H1 (cell line): ENCODE data around the gene IKZF1. TPM values are rescaled to one million over a fixed set of nuclear protein-coding genes. Genes with fewer than 3 reads are reported as not detected.

Source experiments
- CTCF ChIA-PET: fragments of 300-600 bp; sonication (Branson Sonifier 250); formaldehyde crosslinking; loops from one replicate; lab custom pipeline; 2021; ENCODE audit not compliant: partially characterized antibody; lab: Charles Lee
- POLR2A ChIA-PET: fragments of 300-600 bp; sonication (Branson Sonifier 250); formaldehyde crosslinking; loops from one replicate; lab custom pipeline; 2021; ENCODE audit warnings: inconsistent platforms; ENCODE audit not compliant: partially characterized antibody; lab: Charles Lee
- DNase-seq, 2 experiments: peaks; one replicate each; pipeline versions ENCODE4 v3.0.0 to v3.0.0-alpha.2; 2010 to 2022; ENCODE audit warnings: low spot score in 2 of 2, low read depth in 1 of 2, mixed read lengths in 1 of 2
- FAIRE-seq: peaks from 2 replicates; lab custom pipeline; 2011; peaks lifted over from hg19 to GRCh38; lab: Jason Lieb, UNC
- H2AFZ ChIP-seq: 2 replicates; pipeline ENCODE4 v1.8.1; 2012; ENCODE audit warnings: low read length, inconsistent platforms
- H2AK5ac ChIP-seq: 2 replicates; pipeline ENCODE4 v1.6.1; 2013; ENCODE audit warnings: low read depth, low read length
- H2BK120ac ChIP-seq: replicated peaks from 2 replicates; pipeline ENCODE3; 2013; ENCODE audit warnings: low read depth, low read length, inconsistent platforms
- H2BK12ac ChIP-seq: 2 replicates; pipeline ENCODE4 v1.6.1; 2013; ENCODE audit warnings: low read depth, low read length
- H2BK15ac ChIP-seq: 2 replicates; pipeline ENCODE4 v1.6.1; 2013; ENCODE audit warnings: low read length
- H2BK20ac ChIP-seq: 2 replicates; pipeline ENCODE4 v1.6.1; 2013; ENCODE audit warnings: low read length
- H2BK5ac ChIP-seq: 2 replicates; pipeline ENCODE4 v1.6.1; 2013; ENCODE audit warnings: low read depth, low read length
- H3K14ac ChIP-seq: 2 replicates; pipeline ENCODE4 v1.6.1; 2013; ENCODE audit warnings: inconsistent platforms; ENCODE audit not compliant: insufficient read length
- H3K18ac ChIP-seq: 2 replicates; pipeline ENCODE4 v1.6.1; 2013; ENCODE audit warnings: low read length; ENCODE audit errors: extremely low read depth
- H3K23ac ChIP-seq: 2 replicates; pipeline ENCODE4 v1.6.1; 2013; ENCODE audit warnings: inconsistent platforms; ENCODE audit not compliant: insufficient read length
- H3K23me2 ChIP-seq: 2 replicates; pipeline ENCODE4 v1.6.1; 2013; ENCODE audit warnings: low read depth, low read length
- H3K27ac ChIP-seq: 2 replicates; pipeline ENCODE4 v1.6.1; 2011; ENCODE audit warnings: low read depth, low read length, inconsistent platforms
- H3K27me3 ChIP-seq, 4 experiments: replicated peaks in 1 of 4; 1 replicate in 1 of 4; 2 replicates in 3 of 4; pipeline versions ENCODE4 v1.6.1 to v1.8.1; 2011 to 2013; ENCODE audit warnings: low read length in 3 of 4, mild to moderate bottlenecking in 3 of 4, inconsistent platforms in 2 of 4, mixed read lengths in 2 of 4, moderate library complexity in 1 of 4; ENCODE audit not compliant: control insufficient read depth in 3 of 4, insufficient read depth in 3 of 4; ENCODE audit errors: extremely low read depth in 1 of 4
- H3K36me3 ChIP-seq, 4 experiments: 2 replicates each; pipeline versions ENCODE4 v1.6.1 to v1.8.1; 2011 to 2013; ENCODE audit warnings: mild to moderate bottlenecking in 4 of 4, low read length in 3 of 4, moderate library complexity in 2 of 4, control low read depth in 1 of 4, inconsistent platforms in 1 of 4; ENCODE audit not compliant: insufficient read depth in 4 of 4, control insufficient read depth in 2 of 4
- H3K4ac ChIP-seq: replicated peaks from 2 replicates; pipeline ENCODE3; 2013; ENCODE audit warnings: low read length, low read depth, mixed read lengths, inconsistent platforms; ENCODE audit not compliant: insufficient read length
- H3K4me1 ChIP-seq, 4 experiments: replicated peaks in 1 of 4; 1 replicate in 1 of 4; 2 replicates in 3 of 4; pipeline versions ENCODE4 v1.6.1 to v1.8.1; 2011 to 2013; ENCODE audit warnings: low read length in 3 of 4, inconsistent platforms in 2 of 4, mixed read lengths in 1 of 4; ENCODE audit not compliant: insufficient read depth in 4 of 4, control insufficient read depth in 3 of 4
- H3K4me2 ChIP-seq, 2 experiments: 2 replicates each; pipeline versions ENCODE4 v1.6.1 to v1.8.1; 2011 to 2013; ENCODE audit warnings: low read depth in 2 of 2, low read length in 2 of 2, control low read depth in 1 of 2, inconsistent platforms in 1 of 2, mild to moderate bottlenecking in 1 of 2; ENCODE audit not compliant: insufficient read depth in 1 of 2
- H3K4me3 ChIP-seq, 4 experiments: fragments of 200-600, 300-600 bp in 1 of 4; sonication (generic), shearing (Covaris generic), sonication (Bioruptor Twin) in 1 of 4; 2 replicates each; pipeline versions ENCODE4 v1.5.1 to v1.8.1; 2011 to 2016; ENCODE audit warnings: low read length in 4 of 4, low read depth in 3 of 4, control low read depth in 2 of 4, inconsistent platforms in 2 of 4, mild to moderate bottlenecking in 2 of 4, mixed read lengths in 1 of 4, moderate library complexity in 1 of 4; ENCODE audit not compliant: insufficient read depth in 2 of 4; ENCODE audit errors: extremely low read depth in 1 of 4
- H3K56ac ChIP-seq: replicated peaks from 2 replicates; pipeline ENCODE3; 2013; ENCODE audit warnings: low read depth, mild to moderate bottlenecking, mixed read lengths, low read length, inconsistent platforms; ENCODE audit not compliant: insufficient read length
- H3K79me1 ChIP-seq: 2 replicates; pipeline ENCODE4 v1.6.1; 2013; ENCODE audit warnings: low read depth, low read length, control low read depth
- H3K79me2 ChIP-seq, 2 experiments: 2 replicates each; pipeline versions ENCODE4 v1.6.1 to v1.8.1; 2012 to 2013; ENCODE audit warnings: low read length in 2 of 2, mild to moderate bottlenecking in 2 of 2, inconsistent platforms in 1 of 2; ENCODE audit not compliant: insufficient read depth in 2 of 2, control insufficient read depth in 1 of 2
- H3K9ac ChIP-seq, 4 experiments: replicated peaks in 1 of 4; 1 replicate in 1 of 4; 2 replicates in 3 of 4; pipeline versions ENCODE4 v1.6.1 to v1.8.1; 2011 to 2013; ENCODE audit warnings: low read depth in 3 of 4, low read length in 3 of 4, control low read depth in 2 of 4, mild to moderate bottlenecking in 2 of 4, moderate library complexity in 2 of 4, inconsistent platforms in 1 of 4; ENCODE audit errors: extremely low read depth in 1 of 4
- H3K9me3 ChIP-seq, 2 experiments: 2 replicates each; pipeline versions ENCODE4 v1.6.1 to v1.8.1; 2012 to 2013; ENCODE audit warnings: mild to moderate bottlenecking in 2 of 2, moderate library complexity in 2 of 2, control low read depth in 1 of 2, inconsistent platforms in 1 of 2, low read depth in 1 of 2, low read length in 1 of 2, mixed read lengths in 1 of 2; ENCODE audit not compliant: insufficient read depth in 2 of 2
- H4K20me1 ChIP-seq, 2 experiments: replicated peaks in 1 of 2; 2 replicates each; pipeline versions ENCODE3 to v1.8.1; 2011 to 2013; ENCODE audit warnings: inconsistent platforms in 2 of 2, low read length in 2 of 2, mild to moderate bottlenecking in 1 of 2; ENCODE audit not compliant: insufficient read depth in 2 of 2, control insufficient read depth in 1 of 2
- H4K5ac ChIP-seq: 2 replicates; pipeline ENCODE4 v1.6.1; 2013; ENCODE audit warnings: low read length, low read depth, mixed read lengths, inconsistent platforms; ENCODE audit not compliant: insufficient read length
- H4K8ac ChIP-seq: 2 replicates; pipeline ENCODE4 v1.8.0; 2013; ENCODE audit warnings: mild to moderate bottlenecking, moderate library complexity, low read length, inconsistent platforms; ENCODE audit not compliant: insufficient read depth; ENCODE audit errors: extremely low read depth
- H4K91ac ChIP-seq: replicated peaks from 2 replicates; pipeline ENCODE3; 2013; ENCODE audit warnings: low read length, mixed read lengths, inconsistent platforms; ENCODE audit not compliant: insufficient read length
- BACH1 ChIP-seq: IDR thresholded peaks from 2 replicates; pipeline ENCODE4 v1.6.1; 2012; ENCODE audit warnings: low read length, improper control_type of control experiment
- CHD1 ChIP-seq: IDR thresholded peaks from 2 replicates; pipeline ENCODE4 v1.6.1; 2012; ENCODE audit warnings: low read depth, low read length, improper control_type of control experiment
- CTCF ChIP-seq, 3 experiments: IDR thresholded peaks; 1 replicate in 2 of 3; 2 replicates in 1 of 3; pipeline versions ENCODE4 v1.5.1 to v1.6.1; 2011; ENCODE audit warnings: low read length in 3 of 3, mild to moderate bottlenecking in 3 of 3, inconsistent platforms in 2 of 3, low read depth in 1 of 3, moderate library complexity in 1 of 3; ENCODE audit not compliant: insufficient read depth in 1 of 3; ENCODE audit errors: control extremely low read depth in 1 of 3
- EGR1 ChIP-seq: IDR thresholded peaks from 2 replicates; pipeline ENCODE4 v1.6.1; 2011; ENCODE audit warnings: low read depth, low read length, borderline replicate concordance
- EZH2 ChIP-seq: fragments of 200-600 bp; sonication (generic); IDR thresholded peaks from 2 replicates; pipeline ENCODE4 v1.7.1; 2012; ENCODE audit warnings: low read depth, mild to moderate bottlenecking, moderate library complexity, low read length, inconsistent platforms; ENCODE audit not compliant: severe bottlenecking
- GTF2F1 ChIP-seq: IDR thresholded peaks from 2 replicates; pipeline ENCODE4 v1.6.1; 2012; ENCODE audit warnings: low read depth, low read length, improper control_type of control experiment, borderline replicate concordance
- HDAC2 ChIP-seq, 2 experiments: fragments of 300-600 bp in 1 of 2; sonication (generic) in 1 of 2; IDR thresholded peaks; 2 replicates each; pipeline ENCODE4 v1.6.1; 2011 to 2012; ENCODE audit warnings: low read depth in 2 of 2, low read length in 2 of 2, mild to moderate bottlenecking in 2 of 2, moderate library complexity in 2 of 2, borderline replicate concordance in 1 of 2, inconsistent platforms in 1 of 2
- JUN ChIP-seq: IDR thresholded peaks from 2 replicates; pipeline ENCODE4 v1.6.1; 2011; ENCODE audit warnings: low read depth, mild to moderate bottlenecking, improper control_type of control experiment, low read length
- KDM1A ChIP-seq: fragments of 200-600, 300-600 bp; sonication (generic); IDR thresholded peaks from 2 replicates; pipeline ENCODE4 v1.7.1; 2016; ENCODE audit warnings: mild to moderate bottlenecking, low read length, borderline replicate concordance
- SIRT6 ChIP-seq: IDR thresholded peaks from one replicate; pipeline ENCODE4 v1.7.1; 2012; ENCODE audit warnings: low read length, inconsistent platforms
- SP1 ChIP-seq: IDR thresholded peaks from 2 replicates; pipeline ENCODE4 v1.6.1; 2011; ENCODE audit warnings: low read depth, low read length
- TAF1 ChIP-seq: IDR thresholded peaks from 2 replicates; pipeline ENCODE4 v1.6.1; 2011; ENCODE audit warnings: mild to moderate bottlenecking, low read depth, low read length
- TAF7 ChIP-seq: optimal IDR thresholded peaks from 2 replicates; pipeline ENCODE3; 2011; ENCODE audit warnings: low read depth, mild to moderate bottlenecking, inconsistent platforms, low read length, moderate library complexity, borderline replicate concordance
- WGBS, 2 experiments: shearing (Covaris generic) in 1 of 2; methylation state at CpG; one replicate each; pipeline versions ENCODE4 v1.1.6 to v1.1.7; 2013 to 2015; ENCODE audit warnings: low lambda C conversion rate in 2 of 2, mixed read lengths in 2 of 2, inconsistent platforms in 1 of 2, low coverage in 1 of 2, missing lambda C conversion rate in 1 of 2; ENCODE audit not compliant: insufficient replicate concordance in 2 of 2, insufficient coverage in 1 of 2, insufficient read length in 1 of 2; ENCODE audit errors: extremely low coverage in 1 of 2, missing lambda C conversion rate in 1 of 2; 5-methylcytosine and 5-hydroxymethylcytosine counted together
- polyA plus RNA-seq, 7 experiments: library from polyadenylated mRNA; depleted of rRNA in 3 of 7; stranded (reverse) in 5 of 7; unstranded in 2 of 7; fragments of >200 nt in 5 of 7; fragments of 200-250 nt in 2 of 7; gene quantifications; 1 replicate in 5 of 7; 2 replicates in 1 of 7; 4 replicates in 1 of 7; pipeline versions ENCODE4 v1.2.1 to v1.2.3, GENCODE V29; 2011 to 2013; ENCODE audit warnings: missing spikeins in 2 of 7, mixed read lengths in 2 of 7
- total RNA-seq: library from RNA; stranded (reverse); fragmentation: NEBNext Ultra II Directional; extraction: Animal tissue kit (Norgen Biotek cat#: 25700); gene quantifications from 2 replicates; pipeline ENCODE4 v1.2.1, GENCODE V29; 2021

The IKZF1 gene
- total and polyA plus RNA-seq, 2 of the 8 experiments (the other 6 are each of a cell fraction or from before 2014, with no cell fraction given), result 0.74 to 1.5 TPM

DNA sequence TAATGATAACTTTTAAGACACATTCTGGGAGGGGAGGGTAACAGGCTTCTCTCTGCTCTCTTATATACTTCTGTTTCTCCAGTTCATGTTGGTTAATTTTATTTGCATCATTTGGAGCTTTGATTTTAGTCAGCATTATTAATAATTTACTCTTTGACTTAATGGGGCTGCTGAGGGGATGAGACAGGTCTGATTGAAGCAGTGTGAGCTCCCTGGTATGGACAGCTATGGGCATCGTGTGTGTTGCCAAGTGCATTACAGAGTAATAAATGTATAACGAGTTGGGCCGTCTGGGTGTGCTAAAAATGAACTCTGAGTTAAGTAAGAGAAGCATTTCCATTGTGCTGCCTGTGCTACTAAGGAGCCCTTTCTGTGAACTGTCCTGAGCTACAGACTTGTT is 31.7 kb upstream of the IKZF1 start:
- no peak overlapping the region for H4K91ac ChIP-seq
- 81% methylated on average over 3 of the region's 3 CpGs; no CpG with 5 or more reads in 1 of the 2 experiments for WGBS, 2 experiments
- POLR2A ChIA-PET, result no interaction called here
- no peak for TF ChIP-seq GTF2F1
- no peak for TF ChIP-seq EZH2
- no peak for TF ChIP-seq BACH1
- no peak for TF ChIP-seq SP1
- TF ChIP-seq TAF7, result no peak
- no peak for TF ChIP-seq SIRT6
- TF ChIP-seq CTCF (IDR thresholded peaks at IDR 0.05; ENCODE audit: control extremely low read depth in 1 of 3, insufficient read depth in 1 of 3, low read depth in 1 of 3, low read length in 3 of 3), result no peak
- no peak for TF ChIP-seq JUN
- no peak for TF ChIP-seq EGR1
- no peak for TF ChIP-seq KDM1A
- no peak for TF ChIP-seq CHD1
- TF ChIP-seq TAF1, result no peak
- TF ChIP-seq HDAC2 (IDR thresholded peaks at IDR 0.05; ENCODE audit: borderline replicate concordance in 1 of 2, low read depth in 2 of 2, low read length in 2 of 2), result no peak

More for the DNA sequence above, 31.7 kb upstream of the IKZF1 start:
- Histone ChIP-seq H3K27me3 (no peaks in the 10 kb centered on the region), H3K4ac (no peak overlapping the region), H4K20me1 (no peaks in the 10 kb centered on the region), H4K8ac (no peak overlapping the region), H3K4me3 (no peak overlapping the region), H2BK20ac (no peak overlapping the region), H3K23ac (no peak overlapping the region), H2BK5ac (no peak overlapping the region), H3K27ac (no peak overlapping the region), H3K14ac (no peak overlapping the region), H2BK15ac (no peak overlapping the region), H3K4me2 (no peak overlapping the region), H3K56ac (no peak overlapping the region), H2BK120ac (no peak overlapping the region), H3K36me3 (no peaks in the 10 kb centered on the region), H2AFZ (no peak overlapping the region), H3K9me3 (no peaks in the 10 kb centered on the region), H3K79me1 (no peaks in the 10 kb centered on the region), H2BK12ac (no peak overlapping the region), H4K5ac (no peak overlapping the region), H3K9ac (no peak overlapping the region), H2AK5ac (no peak overlapping the region), H3K18ac (no peak overlapping the region), H3K79me2 (no peaks in the 10 kb centered on the region), H3K4me1 (no peaks in the 10 kb centered on the region), H3K23me2 (no peaks in the 10 kb centered on the region)
- FAIRE-seq (no peak), DNase-seq (no peak)
- CTCF ChIA-PET, result interaction anchor here (0.9 kb wide), 1 partner anchor 96 kb away, joined by 3 read pairs; no protein-coding TSS in a partner anchor
